NCI-H128 (cell line): ENCODE data around the gene DAPK2.

Source experiments
- DNase-seq: peaks from one replicate; lab custom pipeline; 2025; ENCODE audit not compliant: unreplicated experiment; lab: John Stamatoyannopoulos, UW

Gene DAPK2

GRCh38 chr15:64024172-64025050 lies 21.9 kb downstream of the DAPK2 start:
- DNase-seq = no peak

- no peak for DNase-seq
These were observed 23.1 kb downstream of the DAPK2 start for GRCh38 chr15:64023220-64023619.

DNA sequence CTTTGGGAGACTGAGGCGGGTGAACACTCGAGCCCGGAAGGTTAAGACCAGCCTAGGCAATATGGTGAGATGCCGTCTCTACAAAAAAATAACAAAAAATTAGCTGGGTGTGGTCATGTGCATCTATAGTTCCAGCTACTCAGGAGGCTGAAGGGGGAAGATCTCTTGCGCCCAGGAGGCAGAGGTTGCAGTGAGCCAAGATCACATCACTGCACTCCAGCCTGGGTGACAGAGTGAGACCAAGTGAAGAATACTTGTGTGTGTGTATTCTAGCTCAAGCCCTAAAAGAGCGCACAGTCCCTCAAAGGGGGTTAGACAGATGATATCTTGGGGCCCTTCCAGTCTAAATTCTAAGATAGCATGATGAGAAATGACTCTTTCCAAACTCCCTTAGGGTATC lies 23.7 kb downstream of the DAPK2 start:
- no peak for DNase-seq

- no peak for DNase-seq
These were observed 26.5 kb downstream of the DAPK2 start for GRCh38 chr15:64019764-64020163.

DNA sequence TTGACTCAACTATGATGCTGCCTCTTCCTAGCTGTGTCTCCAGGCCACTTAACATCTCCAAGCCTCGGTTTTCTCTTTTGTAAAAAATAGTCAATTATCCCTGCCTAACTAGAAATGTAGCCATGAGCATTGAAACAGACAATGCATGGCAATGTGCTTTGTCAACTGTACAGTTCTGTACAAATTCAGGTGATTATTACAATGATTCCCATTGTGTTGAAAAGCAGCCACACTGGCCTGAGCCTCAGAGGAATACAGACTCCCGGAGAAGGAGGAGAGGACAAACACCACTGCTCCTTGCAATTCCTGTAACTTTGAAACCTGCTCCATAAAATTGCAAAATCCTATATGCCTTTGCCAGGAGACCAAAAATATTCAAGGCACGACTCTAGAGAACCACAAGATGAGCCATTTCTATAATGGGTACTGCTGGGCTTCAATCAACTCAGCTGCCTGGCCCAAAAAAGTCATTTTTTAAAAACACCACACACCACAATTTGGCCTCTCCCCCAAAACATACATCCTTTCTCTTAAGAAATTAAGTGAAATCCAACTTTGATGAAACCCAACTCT lies 28.6 kb downstream of the DAPK2 start:
- DNase-seq = no peak

DNA sequence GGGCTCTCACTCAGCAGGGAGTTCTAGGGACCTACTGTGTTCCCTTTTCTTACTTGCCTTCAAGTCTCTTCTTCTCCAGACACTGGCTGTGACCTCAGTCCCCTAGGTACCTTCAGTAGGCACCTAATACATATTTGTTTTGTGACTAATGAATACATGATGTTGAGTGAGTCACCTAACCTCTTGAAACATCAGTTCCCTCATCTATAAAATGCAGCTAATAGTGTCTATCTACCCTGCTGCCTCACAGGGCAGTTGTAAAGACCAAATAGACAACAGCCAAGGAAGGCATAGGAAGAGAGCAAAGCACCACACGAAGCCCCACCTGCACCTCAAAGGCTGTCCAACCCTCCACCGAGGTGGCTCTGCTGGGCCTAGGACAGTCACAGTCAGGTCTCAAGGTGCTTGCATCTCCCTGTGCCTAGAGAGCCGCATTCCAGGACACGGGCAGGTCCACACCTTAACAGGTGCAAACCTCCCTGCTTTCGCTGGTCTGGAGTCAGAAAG lies 29.1 kb downstream of the DAPK2 start:
- DNase-seq = no peak

DNA sequence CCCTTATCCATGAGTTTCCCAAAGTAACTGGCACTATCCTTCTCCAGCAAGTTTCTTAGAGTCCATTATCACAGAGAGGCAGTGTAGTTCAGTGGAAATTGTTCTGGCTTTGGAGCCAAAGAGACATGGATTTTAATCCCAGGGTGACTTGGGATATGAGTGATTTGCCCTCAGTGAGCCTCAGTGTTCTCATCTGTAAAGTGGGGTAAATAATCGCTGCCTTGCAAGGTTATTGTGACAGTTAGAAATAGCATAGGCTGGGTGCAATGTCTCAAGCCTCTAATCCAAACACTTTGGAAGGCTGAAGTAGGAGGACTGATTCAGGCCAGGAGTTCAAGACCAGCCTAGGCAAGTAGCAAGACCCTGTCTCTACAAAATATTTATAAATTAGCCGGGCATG lies 30.0 kb downstream of the DAPK2 start:
- DNase-seq = no peak

- no peak for DNase-seq
These were observed 31.3 kb downstream of the DAPK2 start for GRCh38 chr15:64014995-64015394.

- no peak for DNase-seq
These were observed 32.9 kb downstream of the DAPK2 start for GRCh38 chr15:64013179-64014062.

- DNase-seq = no peak
These were observed 34.5 kb downstream of the DAPK2 start for GRCh38 chr15:64011736-64012135.

- no peak for DNase-seq
These were observed 35.6 kb downstream of the DAPK2 start for GRCh38 chr15:64010719-64011118.

GRCh38 chr15:64009798-64010261 lies 36.5 kb downstream of the DAPK2 start:
- no peak for DNase-seq

DNA sequence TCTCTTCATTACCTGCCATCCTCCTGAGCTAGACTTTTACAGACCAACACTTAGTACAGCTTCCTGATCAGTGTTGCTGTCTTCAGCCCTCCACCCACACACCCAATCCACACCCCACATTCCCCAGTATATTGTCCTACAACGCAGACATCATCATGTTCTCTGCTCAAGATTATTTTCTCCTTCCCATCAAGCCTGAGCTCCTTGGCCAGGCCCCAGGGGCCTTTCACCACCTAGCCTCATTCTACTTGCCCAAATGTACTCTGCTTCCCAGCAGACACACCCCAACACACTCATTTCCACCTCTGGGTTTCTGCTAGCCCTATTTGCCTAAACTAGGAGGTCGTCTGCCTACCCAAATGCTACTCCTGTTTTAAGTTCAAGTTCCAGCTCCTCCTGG lies 37.0 kb downstream of the DAPK2 start:
- no peak for DNase-seq

DNA sequence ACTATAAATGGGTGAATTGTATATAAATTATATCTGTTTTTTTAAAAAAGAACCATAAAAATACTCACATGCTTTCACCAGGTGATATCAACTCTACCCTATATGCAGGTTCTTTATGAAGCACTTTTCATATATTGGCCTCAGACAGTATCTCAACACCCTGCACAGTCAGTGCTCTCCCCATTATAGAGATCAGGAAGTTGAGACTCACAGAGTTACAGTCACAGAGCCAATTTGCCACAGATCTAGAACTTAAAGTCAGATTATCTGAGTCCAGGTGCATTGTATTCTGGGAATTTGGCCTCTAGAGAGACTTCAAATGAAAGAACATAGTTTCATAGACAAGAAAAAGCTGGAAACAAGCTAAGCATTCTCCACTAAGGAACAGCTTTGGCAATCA lies 38.1 kb downstream of the DAPK2 start:
- no peak for DNase-seq

DNA sequence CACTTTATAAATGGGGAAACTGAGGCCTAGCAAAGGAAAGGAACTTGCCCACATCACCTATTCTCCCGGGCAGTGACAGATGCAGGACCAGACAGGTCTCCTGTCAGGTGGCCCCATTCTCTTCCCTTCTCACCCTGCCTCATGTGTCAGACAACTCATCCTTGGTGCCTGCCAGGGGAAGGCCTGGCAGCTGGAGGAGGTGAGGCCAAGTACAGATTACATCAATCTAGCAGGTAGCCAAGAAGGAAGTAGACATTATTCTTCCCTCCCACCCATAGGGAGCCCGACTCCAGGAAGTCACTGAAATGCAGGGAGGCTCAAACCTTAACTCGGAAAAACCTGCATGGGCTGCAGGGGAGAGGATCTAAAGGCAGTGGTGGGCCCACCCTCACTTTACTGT lies 39.6 kb downstream of the DAPK2 start:
- DNase-seq = no peak

- no peak for DNase-seq
These were observed 41.7 kb downstream of the DAPK2 start for GRCh38 chr15:64004587-64004986.

DNA sequence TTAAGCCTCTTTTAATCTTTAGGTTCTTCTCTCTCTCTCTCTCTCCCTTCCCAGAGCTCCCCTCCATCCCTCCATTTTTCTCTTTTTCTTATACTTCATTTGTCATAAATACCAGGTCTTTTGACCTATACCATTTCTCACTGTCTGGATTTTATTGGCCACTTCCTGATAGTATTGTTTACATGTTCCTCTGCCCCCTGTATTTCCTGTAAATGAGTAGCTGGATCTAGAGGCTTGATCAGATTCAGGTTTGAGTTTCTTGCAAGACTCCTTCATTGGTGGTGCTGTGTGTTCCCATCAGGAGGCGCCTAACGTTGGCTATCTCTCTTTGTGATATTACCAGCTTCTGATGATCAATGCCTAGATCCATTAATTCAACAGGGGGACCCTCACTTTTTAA lies 42.2 kb downstream of the DAPK2 start:
- DNase-seq = no peak

GRCh38 chr15:64003182-64003581 lies 43.1 kb downstream of the DAPK2 start:
- DNase-seq = no peak

- DNase-seq = no peak
These were observed 45.1 kb downstream of the DAPK2 start for GRCh38 chr15:64001148-64001547.

- DNase-seq = no peak
These were observed 45.9 kb downstream of the DAPK2 start for GRCh38 chr15:64000183-64000951.

DNA sequence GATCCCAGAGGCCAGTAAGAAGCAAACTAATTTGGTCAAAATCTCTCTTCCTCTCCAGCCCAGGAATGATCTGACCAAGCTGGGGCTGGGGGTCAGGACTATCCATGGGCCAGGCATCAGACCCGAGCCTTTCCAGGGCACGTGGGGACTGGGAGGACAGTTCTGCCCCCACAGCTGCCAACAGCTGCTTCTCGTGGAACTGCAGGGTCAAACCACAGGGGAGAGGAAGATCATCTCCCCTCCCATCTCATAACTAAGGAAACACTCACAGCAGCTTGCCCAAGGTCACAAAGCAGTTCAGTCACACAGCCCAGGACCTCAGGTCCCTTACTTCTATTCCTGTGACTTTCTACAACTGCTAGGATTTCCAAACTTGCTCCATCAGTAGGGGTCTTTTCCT lies 47.1 kb downstream of the DAPK2 start:
- no peak for DNase-seq
